ENCODE measurements around the gene FER1L5. TPM values are rescaled to one million over a fixed set of nuclear protein-coding genes. Genes with fewer than 3 reads are reported as not detected.
"Not testable (repeated sequence)": the region's sequence is repeated elsewhere in the genome, so short reads cannot be mapped to it uniquely, and the experiment has no call there.

Gene FER1L5
- total RNA-seq, 1 experiment from 2014 or later = 0.91 TPM

DNA sequence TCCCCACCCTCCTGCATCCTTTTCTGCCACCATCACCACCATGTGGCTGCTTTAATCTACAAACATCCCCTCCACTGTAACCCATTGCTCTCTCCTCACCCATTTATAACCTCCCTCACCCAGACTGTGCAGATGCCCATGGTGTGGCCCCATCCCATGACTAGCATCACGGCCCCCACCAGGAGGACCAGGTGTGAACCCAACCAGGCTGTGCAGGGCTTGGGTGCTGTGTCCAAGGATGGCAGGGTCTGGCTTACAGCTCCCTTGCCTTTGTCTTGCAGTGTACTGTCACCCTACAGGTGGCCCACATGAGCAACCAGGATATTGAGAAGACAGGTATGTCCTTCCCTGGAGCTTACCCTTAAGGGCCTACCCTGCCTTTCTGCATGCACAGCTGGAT is 6.8 kb downstream of the FER1L5 start (continued):
- TF ChIP-seq ZBTB33 (IDR thresholded peaks at IDR 0.05; ENCODE audit: extremely low read depth, insufficient replicate concordance, low read length) = no peak
- no peak for TF ChIP-seq POLR2AphosphoS5 (IDR thresholded peaks at IDR 0.05; ENCODE audit: low read depth, low read length)
- no peak for TF ChIP-seq EZH2 (IDR thresholded peaks at IDR 0.05)
- TF ChIP-seq TCF7L2 (IDR thresholded peaks at IDR 0.05; ENCODE audit: borderline replicate concordance, extremely low read depth, insufficient read depth, insufficient read length) = no peak
- no peak for TF ChIP-seq POLR2A (IDR thresholded peaks at IDR 0.05; ENCODE audit: borderline replicate concordance, extremely low read depth, insufficient read depth, insufficient read length)
- TF ChIP-seq YY1 (IDR thresholded peaks at IDR 0.05; ENCODE audit: extremely low read depth, insufficient replicate concordance, low read depth, low read length) = no peak
- no peak for TF ChIP-seq JUND (IDR thresholded peaks at IDR 0.05)

GRCh38 chr2:96651793-96652192 is 9.2 kb downstream of the FER1L5 start:
- ChIA-PET RAD21 (ENCODE audit: low non-redundant PET in 1 of 2, low total read pairs in 2 of 2, uncharacterized antibody in 2 of 2, unreplicated experiment in 2 of 2) (no interaction called here), POLR2A (no interaction called here)
- BruUV-seq (replicated peaks) = no TSS peak

DNA sequence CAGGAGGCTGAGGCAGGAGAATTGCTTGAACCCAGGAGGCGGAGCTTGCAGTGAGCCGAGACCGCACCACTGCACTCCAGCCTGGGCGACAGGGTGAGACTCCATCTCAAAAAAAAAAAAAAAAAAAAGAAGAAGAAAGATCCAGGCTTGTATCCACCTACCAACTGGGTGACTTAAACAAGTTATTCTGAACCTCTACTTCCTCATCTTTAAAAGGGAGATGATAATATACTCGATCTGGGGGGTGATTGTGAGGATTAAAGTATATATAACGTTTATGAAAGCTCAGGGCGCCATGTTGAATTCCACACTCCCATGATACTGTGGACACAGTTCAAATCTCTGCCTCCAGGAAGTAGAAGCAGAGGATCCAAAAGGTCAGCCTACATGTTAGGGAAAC is 12.2 kb downstream of the FER1L5 start:
- H3K9ac ChIP-seq (ENCODE audit: low read length); H3K36me3 ChIP-seq (ENCODE audit: control insufficient read depth in 1 of 2, insufficient read depth in 2 of 2, low read length in 2 of 2); H3K9me3 ChIP-seq (ENCODE audit: control insufficient read depth in 1 of 2, insufficient read depth in 1 of 2, low read depth in 1 of 2, low read length in 2 of 2); POLR2A ChIA-PET; DNase-seq (ENCODE audit: low read depth, low spot score); intact Hi-C loops (cut with micrococcal nuclease); RAD21 ChIA-PET (ENCODE audit: low non-redundant PET in 1 of 2, low total read pairs in 2 of 2, uncharacterized antibody in 2 of 2, unreplicated experiment in 2 of 2); H3K27me3 ChIP-seq (ENCODE audit: insufficient read depth, low read length); H3K4me2 ChIP-seq (ENCODE audit: low read length); H3K9me2 ChIP-seq (ENCODE audit: insufficient read depth); H3K4me3 ChIP-seq (replicated peaks in 1 of 2; ENCODE audit: low read depth in 1 of 2, low read length in 2 of 2); ATAC-seq; H3K79me2 ChIP-seq (ENCODE audit: insufficient read depth, low read length); H3K4me1 ChIP-seq (ENCODE audit: control insufficient read depth in 1 of 2, insufficient read depth in 2 of 2, low read length in 2 of 2); H2AFZ ChIP-seq (ENCODE audit: low read depth, low read length, poor library complexity, severe bottlenecking); H3K27ac ChIP-seq (ENCODE audit: low read depth, low read length); CTCF ChIA-PET; H4K20me1 ChIP-seq (ENCODE audit: insufficient read depth); BruUV-seq (replicated peaks): not testable (repeated sequence)

More at GRCh38 chr2:96651793-96652192, 9.2 kb downstream of the FER1L5 start:
- intact Hi-C loops (cut with micrococcal nuclease) = no loop called here
- Histone ChIP-seq H3K9me2 (ENCODE audit: insufficient read depth) (no peaks in the 10 kb centered on the region), H3K27ac (ENCODE audit: low read depth, low read length) (no peak overlapping the region), H3K4me3 (replicated peaks in 1 of 2; ENCODE audit: low read depth in 1 of 2, low read length in 2 of 2) (no peak overlapping the region), H3K4me1 (ENCODE audit: control insufficient read depth in 1 of 2, insufficient read depth in 2 of 2, low read length in 2 of 2) (no peaks in the 10 kb centered on the region), H3K4me2 (ENCODE audit: low read length) (no peak overlapping the region), H2AFZ (ENCODE audit: low read depth, low read length, poor library complexity, severe bottlenecking) (no peak overlapping the region), H3K9me3 (ENCODE audit: control insufficient read depth in 1 of 2, insufficient read depth in 1 of 2, low read depth in 1 of 2, low read length in 2 of 2) (no peaks in the 10 kb centered on the region), H3K36me3 (ENCODE audit: control insufficient read depth in 1 of 2, insufficient read depth in 2 of 2, low read length in 2 of 2) (no peaks in the 10 kb centered on the region), H3K27me3 (ENCODE audit: insufficient read depth, low read length) (no peaks in the 10 kb centered on the region), H3K79me2 (ENCODE audit: insufficient read depth, low read length) (no peaks in the 10 kb centered on the region), H3K9ac (ENCODE audit: low read length) (no peak overlapping the region), H4K20me1 (ENCODE audit: insufficient read depth) (no peaks in the 10 kb centered on the region)
- CTCF ChIA-PET = no interaction called here
- ATAC-seq = no peak
- TF ChIP-seq ZBTB33 (IDR thresholded peaks at IDR 0.05; ENCODE audit: extremely low read depth, insufficient replicate concordance, low read length) (no peak), POLR2AphosphoS5 (IDR thresholded peaks at IDR 0.05; ENCODE audit: low read depth, low read length) (no peak), ELF1 (IDR thresholded peaks at IDR 0.05; ENCODE audit: borderline replicate concordance, low read depth) (no peak), MAX (IDR thresholded peaks at IDR 0.05) (no peak), FOSL1 (IDR thresholded peaks at IDR 0.05; ENCODE audit: low read depth) (no peak), SIN3A (IDR thresholded peaks at IDR 0.05; ENCODE audit: low read depth) (no peak), JUND (IDR thresholded peaks at IDR 0.05) (no peak)
- DNase-seq (ENCODE audit: low read depth, low spot score) = no peak
